Bronchial epithelial cell (primary cell): ENCODE results near the gene ARID5B. TPM values are rescaled to one million over a fixed set of nuclear protein-coding genes. Genes with fewer than 3 reads are reported as not detected.

Experiments used
- DNase-seq: peaks from one replicate; pipeline ENCODE4 v3.0.0-alpha.2; 2010; ENCODE audit warnings: low read depth
- FAIRE-seq: peaks from 2 replicates; lab custom pipeline; 2011; peaks lifted over from hg19 to GRCh38; lab: Jason Lieb, UNC
- H3K27me3 ChIP-seq: 2 replicates; pipeline ENCODE4 v1.5.1; 2011; ENCODE audit warnings: low read length; ENCODE audit not compliant: control insufficient read depth, insufficient read depth
- H3K36me3 ChIP-seq: 2 replicates; pipeline ENCODE4 v1.5.1; 2011; ENCODE audit warnings: low read length; ENCODE audit not compliant: control insufficient read depth, insufficient read depth
- H3K4me3 ChIP-seq: 2 replicates; pipeline ENCODE4 v1.5.1; 2011; ENCODE audit warnings: mild to moderate bottlenecking, low read depth, low read length, control low read depth
- CTCF ChIP-seq: IDR thresholded peaks from 2 replicates; pipeline ENCODE4 v1.5.1; 2011; ENCODE audit warnings: mild to moderate bottlenecking, moderate library complexity, low read length, control low read depth, inconsistent platforms; ENCODE audit not compliant: insufficient read depth, severe bottlenecking
- total RNA-seq: library from RNA; depleted of rRNA; stranded (reverse); fragments of >200 nt; gene quantifications from 2 replicates; pipeline ENCODE4 v1.2.1, GENCODE V29; 2014

The ARID5B gene
- total RNA-seq, 1 donor from 2014 or later, result 7.1 TPM

GRCh38 chr10:62047228-62047892 is 145.9 kb downstream of the ARID5B start:
- DNase-seq (no peak), FAIRE-seq (no peak)
- Histone ChIP-seq H3K4me3 (no peak overlapping the region), H3K36me3 (peaks cover 2% of the 10 kb centered on the region), H3K27me3 (no peaks in the 10 kb centered on the region)
- TF ChIP-seq CTCF, result no peak

- H3K4me3 ChIP-seq, result no peak overlapping the region
- FAIRE-seq, result no peak
- H3K36me3 ChIP-seq, result peaks cover 3% of the 10 kb centered on the region
- DNase-seq, result peak; percentile 72
- TF ChIP-seq CTCF, result no peak
- H3K27me3 ChIP-seq, result no peaks in the 10 kb centered on the region
Measured at GRCh38 chr10:62047960-62048383, 146.5 kb downstream of the ARID5B start.

- Histone ChIP-seq H3K36me3 (peaks cover 4% of the 10 kb centered on the region), H3K27me3 (no peaks in the 10 kb centered on the region), H3K4me3 (no peak overlapping the region)
- TF ChIP-seq CTCF, result no peak
- no peak for FAIRE-seq
- DNase-seq, result no peak
Measured at GRCh38 chr10:62048470-62048869, 147.0 kb downstream of the ARID5B start.

GRCh38 chr10:62048919-62049623 is 147.6 kb downstream of the ARID5B start:
- FAIRE-seq (no peak), DNase-seq (peak; percentile 96)
- TF ChIP-seq CTCF, result no peak
- no peaks in the 10 kb centered on the region for H3K27me3 ChIP-seq
- peak overlapping the region; percentile 44 for H3K4me3 ChIP-seq
- H3K36me3 ChIP-seq, result peaks cover 4% of the 10 kb centered on the region

GRCh38 chr10:62049624-62050345 is 148.3 kb downstream of the ARID5B start:
- Histone ChIP-seq H3K36me3 (peaks cover 4% of the 10 kb centered on the region), H3K4me3 (peak overlapping the region; percentile 44), H3K27me3 (no peaks in the 10 kb centered on the region)
- TF ChIP-seq CTCF, result no peak
- DNase-seq, result peak; percentile 39
- FAIRE-seq, result no peak
